ENCODE results near the gene ADRA2A. TPM values are rescaled to one million over a fixed set of nuclear protein-coding genes. Genes with fewer than 3 reads are reported as not detected.

Gene ADRA2A
- total RNA-seq, 1 donor from 2014 or later = 1.1 TPM

DNA sequence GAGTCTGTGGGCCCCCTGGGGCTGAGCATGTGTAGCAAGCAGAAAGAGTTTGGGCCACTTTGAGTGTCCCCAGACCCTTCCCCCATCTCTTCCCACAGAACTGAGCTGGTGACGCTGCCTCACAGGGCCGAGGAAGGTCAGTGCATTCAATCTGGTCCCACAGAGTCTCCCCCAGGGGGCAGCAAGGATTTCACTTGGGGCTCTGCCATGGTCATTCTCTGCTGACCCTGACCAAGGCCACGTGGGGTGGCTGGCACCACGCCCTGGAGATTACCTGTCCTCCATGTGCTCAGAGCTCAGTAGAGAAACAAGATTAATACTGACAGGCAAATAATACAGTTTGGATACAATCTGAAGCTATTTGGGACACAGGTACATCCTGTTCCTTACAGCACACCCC, 30.2 kb downstream of the ADRA2A start:
- peak; percentile 43 for DNase-seq (ENCODE audit: low spot score)
- intact Hi-C loops (cut with DNase I) = no loop called here

DNA sequence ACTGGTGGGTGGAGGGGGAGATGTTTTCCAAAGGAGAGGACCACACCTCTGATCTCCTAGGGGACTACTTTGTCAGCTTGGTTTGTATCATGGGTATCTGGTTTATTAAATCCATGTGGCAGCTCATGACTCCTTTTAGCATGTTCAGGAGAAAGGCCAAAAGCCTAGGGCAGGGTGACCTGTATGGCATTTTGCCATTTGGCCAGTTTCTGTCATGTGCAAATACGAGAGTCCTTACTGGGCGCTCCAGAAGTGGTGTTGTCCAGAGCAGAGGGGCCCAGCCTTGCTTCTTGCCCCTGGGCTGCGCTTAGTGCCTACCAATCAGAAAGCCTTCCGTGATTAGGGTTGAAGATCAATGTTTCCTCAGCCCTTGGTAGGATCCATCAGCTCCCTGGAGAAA, 31.0 kb downstream of the ADRA2A start:
- no peak for DNase-seq (ENCODE audit: low spot score)
- intact Hi-C loops (cut with DNase I) = no loop called here

DNA sequence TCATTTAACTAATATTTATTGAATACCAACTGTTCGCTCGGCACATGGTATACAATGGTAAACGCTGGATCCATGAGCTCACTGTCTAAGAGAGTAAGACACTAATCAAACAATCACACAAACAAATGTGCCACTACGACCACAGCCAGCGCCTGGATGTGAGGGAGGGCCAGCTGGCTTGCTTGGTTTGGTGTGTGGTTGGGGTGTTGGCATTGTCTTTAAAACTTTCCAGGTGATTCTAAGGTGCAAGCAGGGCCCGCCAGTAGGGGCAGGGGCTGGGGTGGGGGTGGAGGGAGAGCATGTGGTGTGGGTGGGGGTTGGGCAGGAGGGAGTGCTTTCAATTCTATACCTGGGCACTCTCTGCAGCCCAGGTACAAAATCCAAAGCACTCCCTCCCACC, 31.6 kb downstream of the ADRA2A start:
- DNase-seq (ENCODE audit: low spot score) = peak; percentile 26
- intact Hi-C loops (cut with DNase I) = no loop called here

DNA sequence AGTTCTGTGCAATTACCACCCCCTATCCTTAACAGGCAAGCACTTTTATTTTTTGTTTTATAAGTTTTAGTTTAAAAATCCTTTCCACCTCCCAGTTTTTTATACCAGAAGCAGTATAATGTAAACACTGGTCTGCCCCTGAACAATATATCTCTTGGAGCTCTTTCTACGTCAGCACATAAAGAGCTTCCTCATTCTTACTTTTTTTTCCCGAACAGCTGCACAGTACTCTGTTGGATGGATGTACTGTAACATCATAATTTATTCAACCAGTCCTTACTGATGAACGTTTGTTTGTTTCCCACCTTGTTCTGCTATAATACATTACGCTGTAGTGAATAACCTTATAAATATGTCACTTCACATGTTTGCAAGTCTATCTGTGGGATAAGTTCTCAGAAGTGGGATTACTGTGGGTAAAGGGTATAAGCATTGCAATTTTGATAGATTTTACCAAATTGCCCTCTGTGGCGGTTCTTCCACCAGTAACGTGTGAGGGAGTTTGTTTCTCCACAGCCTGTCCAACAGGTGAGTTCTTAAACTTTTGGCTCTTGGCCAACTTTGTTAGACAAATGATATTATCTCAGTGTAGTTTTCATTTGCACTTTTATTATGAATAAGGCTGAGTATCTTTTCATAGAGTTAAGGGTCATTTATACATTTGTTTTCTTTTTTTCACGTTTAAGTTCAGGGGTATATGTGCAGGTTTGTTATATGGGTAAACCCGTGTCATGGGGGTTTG, 32.8 kb downstream of the ADRA2A start:
- intact Hi-C loops (cut with DNase I) = no loop called here
- no peak for DNase-seq (ENCODE audit: low spot score)

DNA sequence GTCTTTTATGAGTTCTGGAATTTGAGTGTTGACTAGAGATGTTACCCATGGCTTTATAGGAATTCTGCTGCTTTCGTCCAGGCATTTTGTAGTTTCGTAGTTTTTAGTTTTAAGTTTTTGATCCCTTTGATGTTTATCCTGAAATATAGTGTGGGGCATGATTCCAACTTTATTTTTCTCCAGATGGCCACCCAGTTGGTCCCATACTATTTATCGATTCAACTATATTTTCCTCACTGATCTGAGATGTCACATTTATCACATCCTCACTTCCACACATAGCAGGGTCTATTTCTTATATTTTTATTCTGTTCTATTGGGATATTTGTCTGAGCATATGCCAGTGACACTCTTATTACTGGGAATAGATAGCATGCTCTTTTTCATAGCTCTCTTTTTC, 33.9 kb downstream of the ADRA2A start:
- intact Hi-C loops (cut with DNase I) = no loop called here
- DNase-seq (ENCODE audit: low spot score) = no peak

DNA sequence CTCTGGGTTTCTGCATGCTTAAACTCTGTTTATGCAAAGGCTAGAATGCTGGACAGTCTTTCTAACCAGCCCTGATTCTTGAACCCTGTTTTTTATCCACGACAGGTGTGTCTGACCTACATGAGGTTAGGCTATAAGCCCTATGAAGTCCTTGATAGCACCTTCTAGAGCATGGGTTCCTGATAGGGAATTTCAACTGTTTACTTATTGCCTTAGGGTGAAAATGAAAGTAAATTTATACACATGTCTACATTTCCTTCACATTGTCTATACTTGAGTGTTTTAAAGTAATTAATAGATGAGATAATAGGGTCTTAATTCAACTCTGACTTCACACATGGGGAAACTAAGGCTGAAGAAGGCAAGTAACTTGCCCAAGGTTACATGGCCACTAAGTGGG, 35.5 kb downstream of the ADRA2A start:
- intact Hi-C loops (cut with DNase I) = no loop called here
- no peak for DNase-seq (ENCODE audit: low spot score)

DNA sequence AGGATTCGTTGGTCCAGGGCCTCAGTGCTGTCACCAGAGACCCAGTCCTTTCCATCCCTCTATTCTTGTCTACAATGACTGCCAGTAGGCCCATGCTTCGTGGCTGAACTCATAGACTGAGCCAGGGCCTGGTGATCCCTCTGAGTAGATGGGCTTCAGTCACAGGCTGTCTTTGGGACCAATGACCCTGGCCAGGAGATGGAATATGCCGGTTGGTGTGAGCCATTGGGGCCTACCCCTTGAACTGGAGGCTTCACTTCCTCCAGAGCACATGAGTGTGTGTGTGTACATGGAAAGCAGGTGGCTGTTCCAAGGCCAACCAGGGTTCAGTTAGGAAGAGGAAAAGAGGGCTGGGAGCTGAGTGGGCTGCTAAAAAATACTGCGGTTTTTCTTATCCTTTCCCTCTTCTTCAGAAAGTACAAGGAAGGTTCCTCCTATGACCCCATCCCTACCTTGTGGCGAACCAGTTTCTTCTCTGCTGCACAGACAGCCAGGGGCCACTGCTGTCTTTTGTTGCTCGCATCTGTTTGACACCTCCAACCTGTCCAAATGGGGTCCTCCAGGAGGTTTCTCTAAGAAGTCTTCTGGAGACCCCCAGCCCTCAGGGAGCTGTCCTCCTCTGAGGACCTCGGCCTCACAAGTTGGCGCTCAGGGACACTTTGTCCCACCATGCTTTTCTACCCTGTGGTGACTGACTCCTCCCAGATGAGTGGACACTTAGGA, 36.6 kb downstream of the ADRA2A start:
- peak; percentile 66 for DNase-seq (ENCODE audit: low spot score)
- intact Hi-C loops (cut with DNase I) = no loop called here

DNA sequence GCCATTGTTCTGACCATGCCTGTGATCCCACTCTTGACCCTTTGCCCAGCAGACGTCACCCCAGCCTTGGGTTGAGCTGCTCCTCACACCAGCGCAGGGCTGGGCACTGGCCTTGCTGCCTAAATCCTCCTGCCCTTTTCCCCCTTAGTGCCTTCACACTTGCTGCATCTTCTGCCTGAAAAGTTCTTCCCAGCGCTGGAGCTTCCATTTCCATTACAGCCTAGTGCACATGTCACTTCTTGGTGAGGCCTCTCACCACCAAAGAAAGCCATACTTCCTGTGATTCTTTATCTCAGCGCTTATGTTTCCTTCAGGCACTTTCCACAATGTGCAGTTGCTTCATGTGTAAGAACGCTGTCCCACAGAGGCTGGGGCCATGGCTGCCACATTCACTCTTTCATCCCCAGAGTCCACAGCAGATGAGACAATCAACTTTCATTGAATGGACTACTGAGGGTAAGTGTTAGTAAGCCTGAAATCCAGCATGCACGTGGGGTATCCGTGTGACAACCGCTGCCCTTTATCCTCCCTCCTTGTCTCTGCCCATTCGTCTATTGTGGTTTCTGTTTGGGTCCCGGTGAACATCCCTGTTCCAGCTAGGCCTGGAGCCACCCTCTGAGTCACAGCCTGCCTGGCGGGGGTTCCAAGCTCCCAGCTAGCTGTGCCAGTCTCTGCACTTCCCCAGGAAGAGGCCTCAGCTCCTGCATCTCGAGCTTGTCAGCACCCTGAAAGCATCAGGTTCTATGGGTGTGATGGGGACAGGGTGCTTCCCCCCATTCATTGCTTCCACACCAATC, 37.3 kb downstream of the ADRA2A start:
- DNase-seq (ENCODE audit: low spot score) = peak; percentile 33
- intact Hi-C loops (cut with DNase I) = no loop called here

DNA sequence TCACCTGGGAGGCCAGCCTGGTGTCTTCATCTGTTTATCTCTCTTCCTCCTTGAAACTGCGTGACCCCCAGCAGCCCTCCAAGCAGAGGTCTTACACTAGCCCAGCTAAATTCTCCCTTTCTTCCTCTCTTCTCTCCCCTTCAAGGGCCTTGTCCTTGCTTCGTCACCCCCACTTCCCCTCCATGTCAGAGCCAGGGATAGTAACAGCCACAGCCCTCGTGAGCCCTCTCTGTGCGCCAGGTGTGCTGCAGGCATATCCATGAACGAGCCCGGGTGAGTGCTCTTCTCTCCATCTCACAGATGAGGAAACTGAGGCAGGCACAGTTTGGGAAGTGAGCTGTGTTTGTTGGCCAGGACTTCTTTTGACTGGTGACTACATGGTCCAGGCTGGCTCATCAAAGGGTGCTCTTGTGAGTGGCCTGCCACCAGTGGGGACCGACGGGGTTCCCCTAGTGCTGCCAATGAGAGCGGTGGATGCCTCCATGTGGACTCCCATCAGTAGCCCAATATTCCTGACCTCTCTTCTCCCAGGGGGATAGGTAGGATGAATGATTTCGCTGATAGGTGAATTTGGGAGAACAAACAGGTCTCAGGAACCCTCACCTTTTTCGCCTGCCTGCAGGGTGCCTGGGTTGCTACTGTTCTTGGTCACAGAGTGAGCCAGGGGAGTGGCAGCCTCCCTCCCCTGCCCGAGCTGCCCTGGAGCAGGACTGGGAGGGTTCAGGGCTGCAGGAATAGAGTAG, 38.1 kb downstream of the ADRA2A start:
- intact Hi-C loops (cut with DNase I) = no loop called here
- DNase-seq (ENCODE audit: low spot score) = peak; percentile 54

DNA sequence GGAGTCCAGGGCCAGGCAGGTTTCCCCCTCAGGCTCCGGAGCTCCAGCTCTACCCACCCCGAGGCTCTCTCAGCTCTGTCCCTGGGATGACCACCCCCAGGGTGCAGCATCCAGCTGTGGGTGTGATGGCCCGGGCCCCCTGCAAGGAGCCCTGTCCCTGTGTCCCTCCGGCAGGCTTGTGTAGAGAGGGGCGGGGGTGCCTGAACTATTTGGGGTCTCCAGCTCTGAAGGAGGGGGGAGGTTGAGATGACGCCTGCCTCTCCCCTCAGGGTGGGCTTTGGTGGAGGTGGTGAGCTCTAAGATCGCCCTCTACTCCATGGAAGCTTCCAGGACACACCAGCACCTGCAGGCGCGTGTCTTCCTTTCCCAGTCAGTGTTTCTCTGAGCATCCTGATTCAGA, 39.4 kb downstream of the ADRA2A start:
- peak; percentile 62 for DNase-seq (ENCODE audit: low spot score)
- intact Hi-C loops (cut with DNase I) = no loop called here

DNA sequence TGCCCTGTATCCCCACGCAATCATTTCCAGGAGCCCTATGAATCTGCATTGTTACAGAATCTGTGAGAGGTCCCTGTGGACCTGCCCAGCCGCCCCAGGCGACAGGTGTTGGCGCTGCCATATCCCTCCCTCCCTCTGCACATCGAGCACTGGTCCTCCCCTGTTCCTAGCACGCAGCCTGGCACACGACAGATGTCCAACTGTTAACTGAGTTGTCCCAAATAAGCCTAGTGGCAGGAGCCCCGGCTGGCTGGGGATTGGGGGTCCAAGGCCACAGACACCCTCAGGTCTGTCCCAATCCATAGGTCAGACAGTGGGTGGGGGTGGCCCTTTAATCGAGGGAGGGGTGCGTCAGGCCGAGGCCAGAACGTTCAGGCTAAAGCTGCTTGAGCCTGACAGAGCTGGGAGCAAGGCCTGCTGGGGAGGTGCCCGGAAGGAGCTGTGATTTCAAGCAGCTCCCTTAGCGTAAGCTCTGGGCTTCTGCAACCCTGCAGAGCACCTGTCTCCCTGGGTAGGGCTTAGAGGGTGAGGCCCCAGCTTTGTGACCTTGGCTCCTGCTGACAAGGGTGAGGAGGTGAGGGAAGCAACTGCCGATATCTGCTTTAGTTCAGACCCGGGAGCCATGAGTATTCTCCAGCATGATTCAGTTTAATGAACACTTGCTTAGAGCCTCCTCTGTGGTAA, 40.1 kb downstream of the ADRA2A start:
- peak; percentile 51 for DNase-seq (ENCODE audit: low spot score)
- intact Hi-C loops (cut with DNase I) = no loop called here

DNA sequence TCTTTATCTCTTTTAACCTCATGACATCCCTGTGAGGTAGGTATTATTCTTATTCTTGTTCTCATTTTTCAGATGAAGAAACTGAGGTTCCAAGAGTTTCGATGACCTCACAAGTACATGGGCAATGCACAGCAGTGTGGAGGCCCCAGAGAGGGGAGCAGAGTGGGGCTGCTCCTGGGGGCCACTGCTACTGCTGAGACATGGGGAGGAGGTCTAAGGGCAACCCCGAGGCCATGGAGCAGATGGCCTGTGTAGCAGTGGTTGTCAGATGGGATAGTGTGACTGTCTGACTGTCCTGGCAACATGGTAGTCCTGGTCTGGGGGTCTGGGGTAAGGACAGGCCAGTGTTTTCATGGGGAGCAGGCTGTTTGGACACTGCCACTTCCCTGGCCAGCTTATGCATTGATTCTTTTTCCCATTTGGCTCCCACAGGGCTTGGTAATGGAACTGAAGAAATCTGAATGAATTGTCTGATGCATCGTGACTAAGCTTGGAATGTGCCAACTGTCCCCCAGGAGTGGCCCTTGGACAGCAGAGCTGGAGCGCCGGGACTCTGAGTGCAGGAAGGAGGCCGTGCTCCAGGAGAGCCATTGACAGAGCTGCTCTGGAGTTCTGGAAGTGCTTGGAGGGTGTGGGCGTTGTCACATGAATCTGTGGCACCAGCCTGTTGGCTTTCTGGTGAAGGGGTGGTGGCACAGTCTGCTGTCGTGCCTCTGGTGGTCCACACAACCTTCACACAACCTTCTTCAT, 40.9 kb downstream of the ADRA2A start:
- peak; percentile 29 for DNase-seq (ENCODE audit: low spot score)
- intact Hi-C loops (cut with DNase I) = no loop called here

DNA sequence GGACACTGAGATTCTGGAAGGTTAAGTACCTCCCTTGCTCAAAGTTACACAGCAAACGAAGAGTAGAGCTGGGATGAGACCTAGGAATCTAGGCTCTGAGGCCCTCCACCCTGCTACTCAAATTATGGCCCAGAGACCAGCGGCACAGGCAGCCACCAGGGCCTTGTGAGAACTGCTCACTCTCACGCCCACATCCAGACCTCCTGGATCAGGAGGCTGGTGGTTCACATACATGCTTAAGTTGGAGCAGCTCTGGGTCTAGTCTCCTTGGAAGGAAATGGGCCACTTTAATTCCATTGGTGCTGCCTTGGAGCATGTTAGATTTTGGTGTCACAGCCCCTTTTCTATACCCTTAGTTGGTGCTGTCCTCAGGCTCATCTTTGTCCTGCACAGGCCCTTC, 41.9 kb downstream of the ADRA2A start:
- DNase-seq (ENCODE audit: low spot score) = no peak
- intact Hi-C loops (cut with DNase I) = no loop called here

DNA sequence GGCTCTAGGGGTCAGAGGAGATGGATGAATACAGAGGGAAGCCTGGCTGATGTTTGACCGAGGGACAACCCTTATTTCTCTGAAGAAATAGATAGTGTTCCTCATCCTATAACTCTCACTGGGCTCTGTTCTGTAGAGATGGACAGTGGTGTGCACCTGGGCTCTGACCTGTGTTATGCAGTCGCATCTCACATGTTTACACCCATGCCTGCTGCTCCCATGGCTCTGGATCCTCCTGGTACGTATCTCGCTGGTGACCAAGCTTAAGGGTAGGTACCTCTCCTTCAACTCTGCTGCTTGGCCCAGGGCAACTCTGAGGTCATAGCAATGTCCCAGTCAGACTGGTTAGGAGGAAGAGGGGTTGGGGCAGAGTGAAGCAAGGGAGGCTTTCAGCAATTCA, 42.8 kb downstream of the ADRA2A start:
- intact Hi-C loops (cut with DNase I) = no loop called here
- no peak for DNase-seq (ENCODE audit: low spot score)

DNA sequence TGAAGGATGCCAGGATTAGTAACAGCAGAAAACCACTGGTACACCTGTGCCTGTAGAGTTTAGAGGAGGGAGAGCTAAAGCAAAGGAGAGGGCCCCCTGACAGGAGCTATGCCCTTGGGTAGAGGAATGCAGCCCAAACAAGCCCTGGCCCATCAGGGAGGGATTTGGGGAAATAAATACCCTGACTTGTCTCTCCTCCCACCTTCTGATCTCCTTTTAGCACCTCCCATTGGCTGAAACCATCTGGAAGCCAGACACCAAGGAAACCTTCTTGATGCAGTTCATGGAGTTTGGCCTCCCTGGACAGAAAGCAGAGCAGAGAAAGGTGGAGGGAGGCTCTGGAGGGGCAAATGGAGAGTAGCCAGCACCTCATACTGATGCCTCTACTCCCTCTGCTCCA, 45.3 kb downstream of the ADRA2A start:
- intact Hi-C loops (cut with DNase I) = no loop called here
- DNase-seq (ENCODE audit: low spot score) = no peak

DNA sequence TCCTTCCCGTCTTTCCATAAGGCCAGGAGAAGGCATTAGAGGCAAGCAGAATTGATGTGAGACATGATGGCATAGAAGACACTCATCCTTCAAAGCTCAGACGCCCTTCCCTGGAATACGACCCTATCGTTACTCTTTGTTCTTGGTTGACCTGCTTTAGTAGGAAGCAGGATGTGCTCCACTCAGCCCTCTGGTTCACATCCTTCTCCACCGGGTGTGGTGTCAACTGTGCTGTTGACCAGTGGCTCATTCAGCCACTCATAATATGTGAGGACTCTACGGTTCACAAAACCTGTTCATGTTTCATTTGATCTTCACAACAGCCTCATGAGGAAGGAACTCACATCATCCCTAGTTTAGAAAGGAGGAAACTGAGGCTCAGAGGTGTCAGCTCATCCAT, 47.1 kb downstream of the ADRA2A start:
- no peak for DNase-seq (ENCODE audit: low spot score)
- intact Hi-C loops (cut with DNase I) = no loop called here

DNA sequence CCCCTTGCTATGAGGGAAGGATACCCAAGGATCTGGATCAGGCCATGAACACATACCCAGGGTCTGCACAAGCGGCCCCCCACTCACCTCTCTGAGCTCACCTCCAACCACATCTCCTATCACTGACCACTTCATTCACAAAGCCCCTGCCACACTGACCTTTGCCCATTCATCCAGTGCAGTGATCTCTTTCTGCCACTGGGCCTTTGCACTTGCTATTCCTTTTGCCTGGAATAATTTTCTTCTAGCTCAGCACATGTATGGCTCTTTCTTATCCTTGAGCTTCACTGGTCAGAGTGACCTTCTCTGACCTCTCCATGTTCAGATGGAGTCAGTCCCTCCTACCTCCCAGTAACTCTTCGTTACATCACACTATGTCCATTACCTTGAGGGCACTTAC, 48.3 kb downstream of the ADRA2A start:
- intact Hi-C loops (cut with DNase I) = no loop called here
- DNase-seq (ENCODE audit: low spot score) = no peak

DNA sequence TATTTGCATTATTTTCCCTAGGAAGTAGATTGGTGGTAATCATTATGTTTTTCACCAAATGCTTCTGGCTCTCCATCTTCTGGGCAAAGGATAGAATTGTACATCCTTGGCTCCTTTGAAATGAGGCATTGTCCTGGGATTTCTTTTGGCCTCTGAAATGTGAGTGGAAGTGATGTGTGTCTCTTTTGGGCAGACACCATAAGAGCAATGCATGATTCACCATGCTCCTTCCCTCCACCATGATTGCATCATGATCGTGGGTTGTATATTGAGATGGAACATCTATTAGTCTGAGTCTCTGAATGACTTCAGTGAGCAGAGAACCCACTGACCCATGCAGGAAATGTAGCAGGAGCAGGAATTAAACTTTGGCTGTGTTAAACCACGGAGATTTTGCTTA, 49.2 kb downstream of the ADRA2A start:
- DNase-seq (ENCODE audit: low spot score) = no peak
- intact Hi-C loops (cut with DNase I) = no loop called here

All from cardiac septum (tissue), 1 donor.